Endothelial cell of umbilical vein (primary cell): ENCODE measurements around the gene HDAC8. TPM values are rescaled to one million over a fixed set of nuclear protein-coding genes. Genes with fewer than 3 reads are reported as not detected.

ENCODE experiments used
- BruUV-seq: library from RNA; stranded (reverse); fragments of 400-500 nt; replicated peaks from 2 replicates; lab custom pipeline; 2021; lab: Mats Ljungman, UMichigan
- CTCF ChIA-PET: fragments of 300-600, 350-600 bp; sonication (Branson Sonifier 250); formaldehyde crosslinking; loops from one replicate; lab custom pipeline; 2021; ENCODE audit warnings: antibody characterized with exemption, inconsistent platforms; lab: Charles Lee
- POLR2A ChIA-PET: fragments of 300-600, 350-600 bp; sonication (Branson Sonifier 250); formaldehyde crosslinking; loops from one replicate; lab custom pipeline; 2021; ENCODE audit warnings: antibody characterized with exemption, inconsistent platforms; lab: Charles Lee
- DNase-seq: peaks from one replicate; pipeline ENCODE4 v3.0.0-alpha.2; 2011; ENCODE audit warnings: low read depth, low spot score
- FAIRE-seq: peaks from 2 replicates; lab custom pipeline; 2011; peaks lifted over from hg19 to GRCh38; lab: Jason Lieb, UNC
- H2AFZ ChIP-seq: 2 replicates; pipeline ENCODE4 v1.6.0; 2012; ENCODE audit warnings: low read depth, low read length, control low read depth, inconsistent platforms
- H3K27ac ChIP-seq: 2 replicates; pipeline ENCODE4 v1.5.1; 2011; ENCODE audit warnings: low read depth, mild to moderate bottlenecking, control low read depth, low read length, moderate library complexity; ENCODE audit not compliant: insufficient read depth
- H3K27me3 ChIP-seq, 2 experiments: 2 replicates each; pipeline versions ENCODE4 v1.6.0 to v1.6.1; 2011; ENCODE audit warnings: low read length in 2 of 2, mixed read lengths in 1 of 2; ENCODE audit not compliant: control insufficient read depth in 2 of 2, insufficient read depth in 2 of 2
- H3K36me3 ChIP-seq, 2 experiments: 2 replicates in 1 of 2; 3 replicates in 1 of 2; pipeline ENCODE4 v1.5.1; 2011; ENCODE audit warnings: low read length in 2 of 2, mild to moderate bottlenecking in 1 of 2, moderate library complexity in 1 of 2; ENCODE audit not compliant: control insufficient read depth in 2 of 2, insufficient read depth in 2 of 2; ENCODE audit errors: extremely low read depth in 1 of 2
- H3K4me1 ChIP-seq: 3 replicates; pipeline ENCODE4 v1.5.1; 2011; ENCODE audit warnings: mild to moderate bottlenecking, low read length; ENCODE audit not compliant: control insufficient read depth, insufficient read depth; ENCODE audit errors: extremely low read depth
- H3K4me2 ChIP-seq: 2 replicates; pipeline ENCODE4 v1.6.1; 2011; ENCODE audit warnings: low read length, control low read depth, mixed read lengths; ENCODE audit not compliant: insufficient read depth
- H3K4me3 ChIP-seq, 3 experiments: fragments of 200-600 bp in 1 of 3; sonication (generic), shearing (Covaris generic) in 1 of 3; replicated peaks in 1 of 3; 2 replicates each; pipeline ENCODE4 v1.5.1; 2011 to 2016; ENCODE audit warnings: control low read depth in 3 of 3, low read length in 3 of 3, mild to moderate bottlenecking in 2 of 3, inconsistent platforms in 1 of 3, low read depth in 1 of 3, moderate library complexity in 1 of 3; ENCODE audit not compliant: insufficient read depth in 1 of 3
- H3K79me2 ChIP-seq: 2 replicates; pipeline ENCODE4 v1.6.0; 2012; ENCODE audit warnings: low read length, inconsistent platforms; ENCODE audit not compliant: control insufficient read depth, insufficient read depth
- H3K9ac ChIP-seq: replicated peaks from 2 replicates; pipeline ENCODE3; 2011; ENCODE audit warnings: low read length, control low read depth; ENCODE audit not compliant: insufficient read depth; ENCODE audit errors: extremely low read depth
- H3K9me1 ChIP-seq: replicated peaks from 3 replicates; pipeline ENCODE4 v1.6.0; 2011; ENCODE audit warnings: mild to moderate bottlenecking, low read length; ENCODE audit not compliant: control insufficient read depth, insufficient read depth; ENCODE audit errors: extremely low read depth
- H3K9me3 ChIP-seq: replicated peaks from 2 replicates; pipeline ENCODE4 v1.5.1; 2012; ENCODE audit warnings: low read length, inconsistent platforms; ENCODE audit not compliant: control insufficient read depth, insufficient read depth
- H4K20me1 ChIP-seq: replicated peaks from 2 replicates; pipeline ENCODE3; 2011; ENCODE audit warnings: mild to moderate bottlenecking, low read length; ENCODE audit not compliant: control insufficient read depth, insufficient read depth; ENCODE audit errors: extremely low read depth
- EZH2 ChIP-seq: IDR thresholded peaks from 2 replicates; pipeline ENCODE4 v1.6.1; 2012; ENCODE audit warnings: borderline replicate concordance, low read depth, mild to moderate bottlenecking, moderate library complexity, low read length, inconsistent platforms; ENCODE audit not compliant: severe bottlenecking
- JUN ChIP-seq: IDR thresholded peaks from 2 replicates; pipeline ENCODE4 v1.6.1; 2011; ENCODE audit warnings: borderline replicate concordance, low read depth; ENCODE audit not compliant: insufficient read length, insufficient read depth
- MYC ChIP-seq: IDR thresholded peaks from one replicate; pipeline ENCODE4 v1.6.1; 2011; ENCODE audit warnings: mild to moderate bottlenecking, low read depth, low read length
- POLR2A ChIP-seq: IDR thresholded peaks from 2 replicates; pipeline ENCODE4 v1.6.1; 2012; ENCODE audit warnings: low read depth, mild to moderate bottlenecking, control low read depth, low read length
- POLR2AphosphoS5 ChIP-seq: IDR thresholded peaks from 2 replicates; pipeline ENCODE4 v1.6.1; 2012; ENCODE audit warnings: low read depth, mild to moderate bottlenecking, control low read depth, low read length, moderate library complexity; ENCODE audit not compliant: insufficient read depth
- dilution Hi-C: fragments of 300-500 bp; cut with MboI; formaldehyde crosslinking; loops from one replicate; pipeline ENCODE4 v1.15.0; 2019; ENCODE audit warnings: low sequenced_read_pairs; ENCODE audit not compliant: extremely low pct_ligation_motif_present
- intact Hi-C: fragments of 100-400 bp; cut with micrococcal nuclease; formaldehyde crosslinking; loops from one replicate; pipeline ENCODE4 v1.10.0; 2022
- polyA plus RNA-seq, 4 experiments: library from polyadenylated mRNA; depleted of rRNA in 3 of 4; stranded (reverse) in 3 of 4; unstranded in 1 of 4; fragments of >200 nt; gene quantifications; 2 replicates each; pipeline versions ENCODE4 v1.2.1 to v1.2.3, GENCODE V29; 2011 to 2012; ENCODE audit warnings: missing spikeins in 1 of 4
- total RNA-seq: library from RNA; stranded (reverse); gene quantifications from 2 replicates; pipeline ENCODE4 v1.2.3, GENCODE V29; 2021
- TF ChIP-seq, protein P1 (sequence below), 2 donors: IDR thresholded peaks; 1 replicate in 1 of 2; 2 replicates in 1 of 2; pipeline ENCODE4 v1.5.1; 2011; ENCODE audit warnings: low read length in 2 of 2, mild to moderate bottlenecking in 2 of 2, moderate library complexity in 2 of 2, control low read depth in 1 of 2, inconsistent platforms in 1 of 2, low read depth in 1 of 2; ENCODE audit not compliant: insufficient read depth in 1 of 2; ENCODE audit errors: extremely low read depth in 1 of 2
- TF ChIP-seq, protein P2 (sequence below): IDR thresholded peaks from 2 replicates; pipeline ENCODE4 v1.6.1; 2011; ENCODE audit not compliant: insufficient read depth, insufficient read length

Gene HDAC8
- total and polyA plus RNA-seq, 2 donors (not counting 3 experiments of a cell fraction or from before 2014, with no cell fraction given) = 17.6 to 37.2 TPM

DNA sequence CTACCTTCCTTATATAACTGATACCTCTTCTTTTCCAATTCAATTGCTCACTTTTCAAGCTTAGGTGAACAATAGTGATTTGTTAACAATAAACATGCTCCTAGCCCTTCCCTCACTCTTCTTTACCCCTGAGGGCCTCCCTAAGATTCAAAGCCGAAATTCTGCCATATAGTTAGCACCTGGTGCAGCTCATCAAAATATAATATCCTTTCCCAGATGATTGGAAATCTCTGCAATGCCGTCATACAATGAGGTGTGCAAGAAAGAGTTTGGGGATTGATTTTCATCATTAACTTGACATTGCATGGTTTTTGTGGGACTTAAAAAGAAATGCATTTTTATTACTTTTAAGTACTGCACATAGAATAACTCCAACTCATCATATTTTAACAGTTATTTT lies 95.3 kb downstream of the HDAC8 start:
- Histone ChIP-seq H3K4me3 (no peak overlapping the region), H3K9ac (no peak overlapping the region), H3K9me1 (no peaks in the 10 kb centered on the region), H3K4me1 (no peaks in the 10 kb centered on the region), H3K9me3 (no peaks in the 10 kb centered on the region), H2AFZ (no peak overlapping the region), H4K20me1 (no peaks in the 10 kb centered on the region), H3K36me3 (no peaks in the 10 kb centered on the region), H3K4me2 (no peak overlapping the region), H3K27ac (no peak overlapping the region), H3K79me2 (no peaks in the 10 kb centered on the region), H3K27me3 (no peaks in the 10 kb centered on the region)
- ChIA-PET POLR2A (no interaction called here), CTCF (no interaction called here)
- DNase-seq = no peak
- no TSS peak for BruUV-seq
- no peak for FAIRE-seq
- TF ChIP-seq JUN (no peak), EZH2 (no peak), POLR2A (no peak), MYC (no peak), POLR2AphosphoS5 (no peak)
- TF ChIP-seq, protein P1, sequence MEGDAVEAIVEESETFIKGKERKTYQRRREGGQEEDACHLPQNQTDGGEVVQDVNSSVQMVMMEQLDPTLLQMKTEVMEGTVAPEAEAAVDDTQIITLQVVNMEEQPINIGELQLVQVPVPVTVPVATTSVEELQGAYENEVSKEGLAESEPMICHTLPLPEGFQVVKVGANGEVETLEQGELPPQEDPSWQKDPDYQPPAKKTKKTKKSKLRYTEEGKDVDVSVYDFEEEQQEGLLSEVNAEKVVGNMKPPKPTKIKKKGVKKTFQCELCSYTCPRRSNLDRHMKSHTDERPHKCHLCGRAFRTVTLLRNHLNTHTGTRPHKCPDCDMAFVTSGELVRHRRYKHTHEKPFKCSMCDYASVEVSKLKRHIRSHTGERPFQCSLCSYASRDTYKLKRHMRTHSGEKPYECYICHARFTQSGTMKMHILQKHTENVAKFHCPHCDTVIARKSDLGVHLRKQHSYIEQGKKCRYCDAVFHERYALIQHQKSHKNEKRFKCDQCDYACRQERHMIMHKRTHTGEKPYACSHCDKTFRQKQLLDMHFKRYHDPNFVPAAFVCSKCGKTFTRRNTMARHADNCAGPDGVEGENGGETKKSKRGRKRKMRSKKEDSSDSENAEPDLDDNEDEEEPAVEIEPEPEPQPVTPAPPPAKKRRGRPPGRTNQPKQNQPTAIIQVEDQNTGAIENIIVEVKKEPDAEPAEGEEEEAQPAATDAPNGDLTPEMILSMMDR (IDR thresholded peaks at IDR 0.05; ENCODE audit: extremely low read depth in 1 of 2, insufficient read depth in 1 of 2, low read depth in 1 of 2, low read length in 2 of 2) = no peak
- TF ChIP-seq, protein P2, sequence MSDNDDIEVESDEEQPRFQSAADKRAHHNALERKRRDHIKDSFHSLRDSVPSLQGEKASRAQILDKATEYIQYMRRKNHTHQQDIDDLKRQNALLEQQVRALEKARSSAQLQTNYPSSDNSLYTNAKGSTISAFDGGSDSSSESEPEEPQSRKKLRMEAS = no peak
- dilution Hi-C loops (no loop called here), intact Hi-C loops (no loop called here)
